B cell (primary cell): ENCODE results near the gene SLC35E1. TPM values are rescaled to one million over a fixed set of nuclear protein-coding genes. Genes with fewer than 3 reads are reported as not detected.
A peak's percentile ranks its signal among the peaks of the same experiment; 100 is the strongest.

Experiments used
- ATAC-seq: fragments of 200-7000 bp; cut with Tn5 transposase; one replicate; pipeline ENCODE4 v1.10.0; 2021; ENCODE audit warnings: low read depth, mild to moderate bottlenecking, moderate number of reproducible peaks, moderate library complexity
- CTCF ChIA-PET: fragments of 350-600 bp; sonication (Branson Sonifier 250); formaldehyde crosslinking; loops from one replicate; lab custom pipeline; 2021; ENCODE audit warnings: antibody characterized with exemption, inconsistent platforms; lab: Charles Lee
- POLR2A ChIA-PET: fragments of 350-600 bp; sonication (Branson Sonifier 250); formaldehyde crosslinking; loops from one replicate; lab custom pipeline; 2021; ENCODE audit warnings: antibody characterized with exemption; lab: Charles Lee
- DNase-seq: peaks from one replicate; pipeline ENCODE4 v3.0.0; 2013
- H2AFZ ChIP-seq: 2 replicates; pipeline ENCODE4 v1.6.1; 2012; ENCODE audit warnings: mild to moderate bottlenecking, low read depth, low read length; ENCODE audit not compliant: insufficient read depth, poor library complexity, severe bottlenecking
- H3K27ac ChIP-seq, 2 donors: 1 replicate in 1 of 2; 2 replicates in 1 of 2; pipeline ENCODE4 v1.5.1; 2012 to 2013; ENCODE audit warnings: low read length in 2 of 2, mild to moderate bottlenecking in 2 of 2, moderate library complexity in 1 of 2
- H3K27me3 ChIP-seq, 4 experiments: fragments of 200-600 bp in 1 of 4; sonication (generic) in 1 of 4; replicated peaks in 1 of 4; 1 replicate in 2 of 4; 2 replicates in 2 of 4; pipeline versions ENCODE4 v1.6.1 to v1.7.0; 2013 to 2016; ENCODE audit warnings: low read length in 3 of 4, mild to moderate bottlenecking in 2 of 4, mixed read lengths in 1 of 4, moderate library complexity in 1 of 4; ENCODE audit not compliant: insufficient read depth in 4 of 4, control insufficient read depth in 3 of 4; ENCODE audit errors: control extremely low read depth in 1 of 4
- H3K36me3 ChIP-seq, 2 experiments: replicated peaks in 1 of 2; 1 replicate in 1 of 2; 2 replicates in 1 of 2; pipeline versions ENCODE4 v1.6.1 to v1.7.1; 2013; ENCODE audit warnings: low read length in 1 of 2; ENCODE audit not compliant: insufficient read depth in 2 of 2, control insufficient read depth in 1 of 2; ENCODE audit errors: control extremely low read depth in 1 of 2, extremely low read depth in 1 of 2
- H3K4me1 ChIP-seq, 2 donors: fragments of 200-600 bp in 1 of 2; sonication (generic) in 1 of 2; 1 replicate in 1 of 2; 2 replicates in 1 of 2; pipeline versions ENCODE4 v1.5.1 to v1.6.1; 2013 to 2017; ENCODE audit warnings: low read length in 2 of 2; ENCODE audit not compliant: control insufficient read depth in 2 of 2, insufficient read depth in 2 of 2
- H3K4me2 ChIP-seq: replicated peaks from 2 replicates; pipeline ENCODE3; 2012; ENCODE audit warnings: mild to moderate bottlenecking, low read depth, low read length; ENCODE audit not compliant: poor library complexity, severe bottlenecking
- H3K4me3 ChIP-seq, 5 experiments: fragments of 200-600 bp in 1 of 5; sonication (generic) in 1 of 5; 1 replicate in 3 of 5; 2 replicates in 2 of 5; pipeline versions ENCODE4 v1.5.1 to v1.7.0; 2011 to 2016; ENCODE audit warnings: low read length in 4 of 5, mild to moderate bottlenecking in 4 of 5, low read depth in 2 of 5, control low read depth in 1 of 5, moderate library complexity in 1 of 5; ENCODE audit not compliant: insufficient read depth in 1 of 5; ENCODE audit errors: control extremely low read depth in 1 of 5, extremely low read depth in 1 of 5
- H3K79me2 ChIP-seq: fragments of 200-600 bp; sonication (generic); one replicate; pipeline ENCODE4 v1.6.0; 2016; ENCODE audit warnings: low read length; ENCODE audit not compliant: control insufficient read depth, insufficient read depth
- H3K9ac ChIP-seq: fragments of 200-600 bp; sonication (generic); 2 replicates; pipeline ENCODE4 v1.6.1; 2017; ENCODE audit warnings: mild to moderate bottlenecking, low read length, moderate library complexity
- H3K9me3 ChIP-seq, 3 donors: one replicate each; pipeline versions ENCODE4 v1.6.1 to v1.7.1; 2013; ENCODE audit warnings: low read length in 2 of 3; ENCODE audit not compliant: control insufficient read depth in 2 of 3, insufficient read depth in 1 of 3; ENCODE audit errors: control extremely low read depth in 1 of 3
- H4K20me1 ChIP-seq: 2 replicates; pipeline ENCODE4 v1.6.0; 2012; ENCODE audit warnings: mild to moderate bottlenecking, low read length; ENCODE audit not compliant: insufficient read depth, control insufficient read depth, poor library complexity, severe bottlenecking
- H3K27ac Mint-ChIP-seq: one replicate; pipeline ENCODE4 v1.8.0; 2021; ENCODE audit warnings: mixed read lengths
- H3K27me3 Mint-ChIP-seq: one replicate; pipeline ENCODE4 v1.8.0; 2021; ENCODE audit warnings: mixed read lengths
- H3K4me1 Mint-ChIP-seq: one replicate; pipeline ENCODE4 v1.8.0; 2021; ENCODE audit warnings: mixed read lengths
- H3K4me3 Mint-ChIP-seq: one replicate; pipeline ENCODE4 v1.8.0; 2021; ENCODE audit warnings: mixed read lengths
- H3K9me3 Mint-ChIP-seq: one replicate; pipeline ENCODE4 v1.8.0; 2022; ENCODE audit warnings: mixed read lengths; ENCODE audit not compliant: insufficient read depth
- CTCF ChIP-seq: fragments of 200-600 bp; IDR thresholded peaks from one replicate; pipeline ENCODE4 v1.8.0; 2022; ENCODE audit warnings: antibody characterized with exemption, mild to moderate bottlenecking
- EZH2 ChIP-seq: IDR thresholded peaks from 2 replicates; pipeline ENCODE4 v1.6.1; 2012; ENCODE audit warnings: borderline replicate concordance, low read depth, mild to moderate bottlenecking, moderate library complexity, low read length; ENCODE audit not compliant: insufficient read depth, poor library complexity, severe bottlenecking
- WGBS: methylation state at CpG from one replicate; pipeline ENCODE4 v1.1.5; 2013; ENCODE audit warnings: missing lambda C conversion rate; ENCODE audit not compliant: insufficient coverage; 5-methylcytosine and 5-hydroxymethylcytosine counted together
- intact Hi-C: fragments of 100-400 bp; cut with micrococcal nuclease; formaldehyde crosslinking; loops from one replicate; pipeline ENCODE4 v1.10.0; 2022
- polyA plus RNA-seq: library from polyadenylated mRNA; depleted of rRNA; stranded (reverse); fragments of >200 nt; gene quantifications from 2 replicates; pipeline ENCODE4 v1.2.3, GENCODE V29; 2012
- total RNA-seq, 2 donors: library from RNA; stranded (reverse); fragments of 120-200 nt in 1 of 2; gene quantifications; 1 replicate in 1 of 2; 2 replicates in 1 of 2; pipeline versions ENCODE4 v1.2.3 to v1.2.4, GENCODE V29; 2013 to 2022

SLC35E1 gene
- total and polyA plus RNA-seq, 2 donors (not counting 1 experiment from before 2014, with no cell fraction given): 23.4 to 46.8 TPM

- ChIA-PET POLR2A (no interaction called here), CTCF (interaction anchor here (0.7 kb wide), 1 partner anchor 97 kb away, joined by 3 read pairs; no protein-coding TSS in a partner anchor)
- Mint-ChIP-seq H3K4me3 (no peak overlapping the region), H3K27ac (peak overlapping the region; percentile 81), H3K9me3 (no peaks in the 10 kb centered on the region), H3K27me3 (no peaks in the 10 kb centered on the region), H3K4me1 (peaks cover 14% of the 10 kb centered on the region)
- Histone ChIP-seq H3K79me2 (peaks cover 35% of the 10 kb centered on the region), H3K27ac (peak overlapping the region; percentile 7 to 36), H3K4me3 (no peak overlapping the region), H3K4me2 (peak overlapping the region; percentile 16), H3K9ac (no peak overlapping the region), H3K4me1 (peaks cover 12 to 21% of the 10 kb centered on the region in 2 donors), H2AFZ (no peak overlapping the region), H3K27me3 (no peaks in the 10 kb centered on the region), H3K9me3 (no peaks in the 10 kb centered on the region), H3K36me3 (peaks cover 13 to 45% of the 10 kb centered on the region in 2 experiments), H4K20me1 (no peaks in the 10 kb centered on the region)
- 10% methylated on average over 10 of the region's 10 CpGs for WGBS
- TF ChIP-seq EZH2: no peak
- TF ChIP-seq CTCF: no peak
- ATAC-seq (peak; percentile 85), DNase-seq (peak; percentile 72)
- intact Hi-C loops: no loop called here
Measured at GRCh38 chr19:16566161-16566560, 6.1 kb downstream of the SLC35E1 start.

- no peaks in the 10 kb centered on the region for H3K9me3 ChIP-seq
- intact Hi-C loops: no loop called here
- H3K4me1 Mint-ChIP-seq: peaks cover 9% of the 10 kb centered on the region
- H2AFZ ChIP-seq: no peak overlapping the region
- peaks cover 18 to 43% of the 10 kb centered on the region in 2 experiments for H3K36me3 ChIP-seq
- no peak overlapping the region for H3K4me3 Mint-ChIP-seq
- H3K4me3 ChIP-seq: no peak overlapping the region
- CTCF ChIA-PET: no interaction called here
- peaks cover 9 to 11% of the 10 kb centered on the region in 2 donors for H3K4me1 ChIP-seq
- 84% methylated on average over 6 of the region's 7 CpGs for WGBS
- DNase-seq (no peak), ATAC-seq (no peak)
- H4K20me1 ChIP-seq: no peaks in the 10 kb centered on the region
- H3K4me2 ChIP-seq: no peak overlapping the region
- no peak for TF ChIP-seq CTCF
- no peak for TF ChIP-seq EZH2
- H3K9me3 Mint-ChIP-seq: no peaks in the 10 kb centered on the region
- H3K27ac ChIP-seq: no peak overlapping the region
- no peaks in the 10 kb centered on the region for H3K27me3 Mint-ChIP-seq
- peaks cover 28% of the 10 kb centered on the region for H3K79me2 ChIP-seq
- H3K27ac Mint-ChIP-seq: peak overlapping the region; percentile 29
- no peaks in the 10 kb centered on the region for H3K27me3 ChIP-seq
- POLR2A ChIA-PET: no interaction called here
- no peak overlapping the region for H3K9ac ChIP-seq
Measured at GRCh38 chr19:16564842-16565241, 7.4 kb downstream of the SLC35E1 start.
